SW480 (cell line): ENCODE measurements around the gene TEX44.
A peak's percentile ranks its signal among the peaks of the same experiment; 100 is the strongest.

Experiments used
- DNase-seq: peaks from one replicate; pipeline ENCODE4 v3.0.0-alpha.2; 2016; ENCODE audit warnings: low spot score

TEX44 gene

DNA sequence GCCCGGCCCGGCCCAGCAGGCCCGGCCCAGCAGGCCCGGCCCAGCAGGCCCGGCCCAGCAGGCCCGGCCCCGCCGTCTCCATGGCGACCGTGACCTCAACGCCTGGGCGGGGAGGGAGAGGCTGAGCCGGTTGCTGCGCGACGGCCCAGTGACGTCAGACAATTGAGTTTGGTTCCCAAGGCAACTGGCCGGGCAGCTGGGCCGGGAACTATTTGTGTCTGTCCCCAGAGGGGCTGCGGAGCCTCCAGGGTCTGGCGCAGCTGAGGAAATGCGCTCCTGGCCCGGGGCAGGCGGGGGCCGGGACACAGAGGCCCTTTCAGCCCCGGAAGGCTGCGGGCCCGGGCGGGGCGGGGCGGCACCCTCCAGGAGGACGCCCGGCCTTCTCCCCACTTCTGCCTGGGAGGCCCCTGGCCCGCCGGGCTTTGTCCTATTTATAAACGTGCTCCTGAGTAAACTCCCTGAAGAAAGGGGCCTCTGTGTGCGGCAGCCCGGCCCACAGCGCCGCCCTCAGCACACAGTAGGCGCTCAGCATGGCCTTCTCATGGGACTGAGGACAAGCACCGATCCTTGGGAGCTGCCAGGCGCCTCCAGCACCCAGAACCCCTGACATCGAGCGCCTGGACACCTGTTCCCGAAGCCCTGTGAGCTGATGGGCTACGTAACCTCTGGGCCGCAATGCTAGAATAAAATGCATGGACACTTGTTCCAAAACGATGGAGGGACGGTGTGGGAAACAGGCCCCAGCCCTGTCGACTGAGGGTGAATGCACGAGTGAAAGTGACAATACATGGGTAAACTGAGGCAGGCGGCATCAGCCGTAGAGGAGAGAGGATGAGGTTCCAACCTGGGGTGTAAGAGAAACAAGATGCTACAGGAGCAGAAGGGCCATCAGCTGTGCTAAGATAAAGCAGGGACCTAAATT, 12.3 kb downstream of the TEX44 start:
- DNase-seq, result peak; percentile 90

DNA sequence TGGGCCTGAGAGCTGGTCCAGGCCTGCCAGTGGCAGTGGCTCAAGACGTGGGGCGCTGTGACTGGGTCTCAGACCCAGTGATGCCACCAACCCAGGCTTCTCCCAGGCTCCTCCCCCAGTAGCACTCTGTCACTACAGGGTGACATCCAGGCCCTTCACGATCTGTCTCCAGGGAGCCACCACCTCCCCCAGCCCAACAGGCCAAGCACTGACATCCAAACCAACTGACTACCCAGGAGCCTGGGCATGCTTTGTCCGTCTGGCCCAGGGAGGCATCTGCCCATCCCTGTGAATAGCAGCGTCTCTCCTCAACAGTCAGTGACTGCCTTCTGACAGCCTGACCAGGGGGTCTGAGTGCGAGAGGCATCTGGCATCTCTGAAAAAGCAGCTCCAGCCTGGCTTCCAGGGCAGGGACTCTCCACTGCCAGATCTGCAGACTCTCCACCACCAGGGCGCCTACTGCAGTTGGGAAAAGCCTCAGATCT, 13.0 kb downstream of the TEX44 start:
- DNase-seq, result no peak

DNA sequence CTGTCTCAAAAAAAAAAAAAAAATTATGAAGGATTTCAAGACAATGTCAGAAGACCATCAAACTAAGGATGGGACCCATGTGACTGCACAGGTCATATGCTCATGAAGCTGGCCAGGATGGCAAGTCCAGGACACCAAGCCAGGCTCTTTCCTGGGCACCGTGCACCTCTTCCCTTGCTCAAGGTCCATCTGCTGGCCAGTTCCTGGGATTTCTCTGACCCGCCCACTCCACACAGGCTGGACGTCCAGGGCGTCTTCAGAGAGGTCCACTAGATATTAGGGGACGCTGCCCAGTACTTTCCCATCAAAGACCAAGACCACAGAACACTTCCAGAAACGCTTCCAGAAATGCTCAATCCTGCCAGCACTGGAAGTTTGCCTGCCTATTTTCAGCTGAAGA, 14.3 kb downstream of the TEX44 start:
- no peak for DNase-seq

DNA sequence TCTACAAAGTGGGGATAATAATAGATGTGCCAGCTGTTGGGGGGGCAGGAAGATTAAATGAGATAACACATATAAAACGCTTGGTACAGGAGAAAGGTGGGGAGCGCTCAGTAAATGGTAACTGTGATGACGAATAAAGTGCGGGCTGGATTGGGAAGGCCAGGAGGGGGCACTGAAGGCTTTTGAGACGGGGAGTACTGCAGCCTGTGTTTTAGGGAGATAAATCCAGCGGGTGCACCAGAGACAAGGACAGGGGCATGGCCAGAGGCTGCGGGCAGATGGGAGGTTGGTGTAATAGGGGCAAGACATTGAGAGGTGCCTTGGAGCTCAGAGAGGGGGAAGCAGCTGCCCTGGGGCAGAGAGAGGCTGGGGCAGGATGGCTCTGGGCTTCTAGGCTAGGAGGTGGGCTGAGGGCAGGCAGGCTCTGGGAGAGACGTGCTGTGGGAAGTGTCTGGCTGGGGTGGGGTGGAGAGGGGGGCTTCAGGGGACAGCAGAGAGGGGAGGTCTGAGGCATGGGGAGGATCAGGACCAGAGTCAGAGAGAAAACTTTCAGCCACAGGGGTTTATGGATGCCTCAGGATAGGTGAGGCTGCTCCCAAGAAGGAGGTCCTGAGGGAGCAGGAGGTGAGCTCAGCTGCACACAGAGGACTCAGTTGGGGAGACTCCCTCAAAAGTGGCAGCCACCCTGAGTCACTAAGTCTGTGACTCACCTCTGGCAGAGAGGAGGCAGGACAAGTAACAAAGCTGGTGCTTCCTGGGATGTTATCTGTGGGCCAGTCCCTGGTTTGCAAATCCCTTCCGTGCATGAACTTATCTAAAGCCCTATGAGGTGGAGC, 18.8 kb downstream of the TEX44 start:
- peak; percentile 85 for DNase-seq

DNA sequence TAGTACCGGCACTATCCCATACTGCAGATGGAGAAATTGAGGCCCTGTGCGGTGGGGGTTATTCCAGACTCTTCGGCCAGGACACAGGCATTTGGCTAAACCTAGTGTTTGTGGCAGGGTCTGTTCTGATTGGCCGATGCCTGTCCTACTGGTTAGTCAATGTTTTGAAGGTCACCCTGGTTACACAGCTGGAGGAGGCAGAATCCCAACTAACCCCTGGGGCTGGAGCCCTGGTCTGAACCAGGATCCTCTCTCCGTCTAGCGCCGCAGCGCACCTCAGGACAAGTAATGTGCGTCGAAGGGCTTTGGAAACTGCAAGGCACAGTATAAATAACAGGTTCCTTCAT, 19.4 kb downstream of the TEX44 start:
- DNase-seq, result no peak

DNA sequence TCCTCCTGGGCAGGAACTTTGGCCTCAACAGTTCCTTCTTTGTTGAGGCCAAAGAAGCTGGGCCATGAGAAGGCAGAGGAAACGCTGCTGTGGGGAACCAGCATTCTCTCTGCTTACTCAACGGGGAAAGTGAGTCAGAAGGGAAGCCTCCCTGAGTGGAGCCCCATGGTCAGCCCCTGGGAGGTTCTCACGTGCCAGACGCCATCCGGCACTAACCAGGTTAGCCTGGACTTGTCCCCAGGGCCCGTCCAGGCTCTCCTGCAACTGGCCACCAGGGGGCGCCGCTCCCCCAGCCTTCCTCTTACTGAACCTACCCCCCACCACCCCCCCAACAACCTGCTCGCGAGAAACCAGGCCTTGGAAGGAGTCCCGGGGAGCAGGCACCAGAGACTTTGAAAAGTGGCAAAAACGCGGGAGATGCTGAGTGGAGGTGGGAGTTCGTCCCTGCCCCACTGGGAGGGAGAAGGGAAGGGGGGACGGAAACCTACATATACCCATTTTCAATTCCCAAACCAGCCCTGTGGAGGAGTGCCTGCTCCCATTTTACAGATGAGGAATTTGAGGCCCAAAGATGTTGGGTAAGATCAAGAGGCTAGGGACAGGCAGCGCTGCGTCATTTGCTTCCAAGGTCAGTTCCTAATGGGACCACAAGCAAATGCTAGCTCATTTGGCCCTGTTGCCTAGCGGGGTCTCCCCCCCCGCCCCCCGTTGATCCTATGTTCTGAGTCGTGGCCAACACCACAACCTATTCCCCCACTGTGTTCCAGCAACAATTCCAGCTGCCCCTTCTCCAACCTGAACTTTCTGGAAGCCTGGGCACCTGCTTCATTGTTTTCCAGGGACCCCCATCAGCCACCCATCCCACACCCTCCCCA, 20.0 kb downstream of the TEX44 start:
- peak; percentile 84 for DNase-seq

DNA sequence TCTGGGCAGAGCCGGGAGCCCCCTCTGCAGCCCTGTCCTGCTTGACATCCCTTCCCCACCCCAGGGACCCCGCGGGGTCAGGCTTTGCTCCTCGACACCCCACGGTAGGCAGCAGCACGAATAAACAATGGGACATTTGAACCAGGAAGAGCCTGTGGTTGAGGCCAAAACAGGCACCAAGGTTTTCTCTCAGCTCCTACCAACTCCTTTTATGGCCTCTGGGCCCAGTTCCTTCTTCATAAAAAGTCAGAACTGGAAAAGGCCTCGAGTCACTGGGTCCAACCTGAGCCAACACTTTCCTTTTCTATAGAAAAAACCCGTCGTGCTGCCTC, 20.6 kb downstream of the TEX44 start:
- DNase-seq, result no peak

DNA sequence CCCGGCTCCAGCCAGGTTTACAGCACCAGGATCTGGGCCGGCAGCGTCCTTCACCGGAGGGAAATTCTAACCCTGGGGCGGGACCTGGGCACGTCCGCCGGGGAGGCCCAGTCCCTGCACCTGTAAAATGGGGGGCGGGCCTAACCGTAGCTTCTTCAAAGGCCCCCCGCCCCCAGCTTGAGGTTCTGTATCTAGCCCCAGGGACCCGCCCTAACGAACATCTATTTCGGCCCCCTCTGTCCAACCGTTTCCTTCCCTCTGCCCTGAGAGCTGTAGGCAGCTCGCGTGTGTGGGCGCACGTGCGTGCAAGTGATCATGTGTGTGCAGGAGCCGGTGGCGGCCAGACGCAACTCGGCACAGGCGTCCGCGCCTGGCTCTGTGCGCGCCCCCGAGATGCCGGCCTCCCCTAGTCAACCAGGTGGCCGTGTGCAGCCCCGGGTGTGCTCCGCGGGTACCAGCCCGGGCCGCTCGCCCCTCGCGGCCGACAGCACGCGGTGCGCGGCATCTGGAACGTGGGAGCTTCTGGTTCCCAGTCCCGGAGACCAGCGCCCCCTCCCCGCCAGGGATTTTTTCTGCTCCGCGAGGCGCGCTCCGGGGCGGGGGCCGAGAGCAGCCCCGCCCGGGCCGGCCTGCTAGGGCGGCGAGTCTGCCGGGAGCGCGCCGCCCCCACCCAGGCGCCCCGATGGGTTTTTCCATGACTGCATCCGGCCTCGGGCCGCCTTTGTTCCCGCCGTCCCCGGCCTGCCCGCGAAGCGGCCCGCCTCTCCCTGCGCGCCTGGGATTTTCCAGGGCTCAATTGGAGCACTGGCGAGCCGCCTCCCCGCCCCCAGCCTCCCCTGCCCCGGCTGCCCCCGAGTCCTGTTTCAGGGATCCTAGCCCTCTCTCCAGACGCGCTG, 21.2 kb downstream of the TEX44 start:
- DNase-seq, result peak; percentile 98

DNA sequence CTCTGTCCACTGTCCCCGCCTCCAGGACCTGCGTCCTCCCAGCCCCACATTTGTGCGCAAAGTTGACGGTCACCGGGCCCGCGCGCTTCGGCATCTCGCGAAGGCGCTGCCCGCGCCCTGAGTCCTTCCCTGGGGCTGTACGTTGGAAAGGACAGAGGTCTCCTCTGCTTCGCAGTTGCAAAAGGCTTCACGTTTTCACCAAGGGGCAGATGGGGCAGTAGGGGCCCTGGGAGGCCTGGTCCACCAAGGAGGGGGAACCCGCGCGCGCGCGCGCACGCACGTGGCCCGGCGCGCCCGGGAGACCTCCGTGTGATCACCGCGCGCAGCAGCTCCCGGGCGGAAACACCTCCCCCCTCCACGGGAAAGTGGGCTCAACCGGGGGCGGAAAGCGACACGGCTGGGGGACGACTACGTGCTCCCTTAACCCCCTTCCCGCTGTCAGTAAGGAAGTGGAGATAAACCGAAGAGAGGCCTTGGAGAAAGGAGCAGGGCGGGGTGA, 21.9 kb downstream of the TEX44 start:
- DNase-seq, result no peak

DNA sequence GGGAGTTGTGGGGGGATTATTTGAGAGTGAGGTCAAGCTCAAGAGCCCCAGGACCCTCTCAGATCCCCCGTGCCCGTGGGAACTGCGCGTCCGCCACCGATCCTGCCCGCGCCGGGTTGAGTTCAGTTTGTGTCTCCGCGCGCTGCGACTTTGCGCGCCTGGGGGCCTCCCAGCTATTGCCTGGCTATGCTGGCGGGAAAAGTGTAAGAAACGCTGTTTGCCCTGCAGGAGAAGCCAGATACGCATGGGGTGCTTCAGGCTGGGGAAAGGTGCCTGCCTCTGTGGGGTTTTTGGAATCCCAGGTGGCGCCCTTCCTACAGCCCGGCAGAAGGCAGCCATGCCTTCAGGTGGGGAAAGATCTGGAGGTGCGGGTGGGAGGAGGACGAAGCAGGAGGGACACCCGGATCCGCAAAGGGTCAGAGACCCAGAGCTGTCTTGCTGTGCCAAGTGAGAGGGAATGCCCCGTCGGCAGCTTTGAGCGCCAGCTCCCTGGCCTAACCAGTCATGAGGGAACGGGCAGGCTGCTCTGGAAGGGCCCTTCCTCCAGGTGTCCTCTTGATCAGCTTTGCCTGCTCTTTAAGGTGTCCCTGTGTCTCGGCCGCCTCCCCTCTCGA, 22.5 kb downstream of the TEX44 start:
- no peak for DNase-seq

DNA sequence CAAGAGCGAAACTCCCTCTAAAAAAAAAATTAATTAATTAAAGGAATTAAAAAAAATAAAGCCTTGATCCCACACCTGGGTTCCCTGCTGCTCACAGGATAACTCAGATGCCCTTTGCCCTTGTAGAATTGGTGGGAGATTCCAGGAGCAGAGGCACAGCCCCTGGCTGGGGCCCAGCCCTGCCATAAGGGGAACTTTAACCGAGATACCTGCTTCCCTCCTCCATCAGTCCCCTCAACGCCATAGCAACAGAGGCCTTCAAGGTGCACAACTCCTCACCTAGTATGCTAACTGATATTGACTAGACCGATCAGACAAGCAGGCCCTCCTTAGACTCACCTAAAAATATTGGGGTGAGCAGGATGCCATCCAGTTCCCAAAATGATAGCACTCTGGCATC, 23.6 kb downstream of the TEX44 start:
- DNase-seq, result no peak

DNA sequence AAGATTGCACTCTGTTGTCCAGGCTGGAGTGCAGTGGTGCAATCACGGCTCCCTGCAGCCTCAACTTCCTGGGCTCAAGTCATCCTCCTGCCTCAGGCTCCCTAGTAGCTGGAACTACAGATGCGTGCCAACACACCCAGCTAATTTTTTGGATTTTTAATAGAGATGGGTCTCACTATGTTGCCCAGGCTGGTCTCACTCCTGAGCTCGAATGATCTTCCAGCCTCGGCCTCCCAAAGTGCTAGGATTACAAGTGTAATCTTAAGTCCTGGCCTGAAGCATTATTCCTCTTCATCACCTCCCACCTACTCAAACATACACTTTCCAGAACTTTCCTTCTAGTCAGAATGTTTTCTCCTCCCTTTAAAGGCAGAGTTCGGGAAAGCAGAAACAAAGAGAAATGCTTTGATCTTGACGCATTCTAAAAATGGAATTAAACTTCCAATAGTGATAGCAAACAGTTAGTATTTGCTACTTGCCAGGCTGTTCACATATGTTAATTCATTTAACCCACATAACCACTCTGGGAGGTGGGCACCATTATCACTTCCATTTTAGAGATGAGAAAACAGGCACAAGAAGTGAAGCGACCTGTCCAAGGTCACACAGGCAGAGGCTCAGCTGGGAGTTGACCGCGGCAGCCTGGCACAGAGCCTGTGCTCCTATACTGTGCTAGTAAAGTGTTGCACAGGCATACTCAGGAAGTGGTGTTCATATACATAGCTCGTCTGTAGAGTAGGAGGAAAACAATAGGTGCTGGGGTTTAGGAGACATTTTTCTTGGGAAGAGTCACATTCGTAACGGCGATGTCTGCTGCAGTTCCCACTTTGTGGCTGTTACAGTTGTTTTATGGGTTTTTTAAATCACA, 24.6 kb downstream of the TEX44 start:
- DNase-seq, result peak; percentile 72

DNA sequence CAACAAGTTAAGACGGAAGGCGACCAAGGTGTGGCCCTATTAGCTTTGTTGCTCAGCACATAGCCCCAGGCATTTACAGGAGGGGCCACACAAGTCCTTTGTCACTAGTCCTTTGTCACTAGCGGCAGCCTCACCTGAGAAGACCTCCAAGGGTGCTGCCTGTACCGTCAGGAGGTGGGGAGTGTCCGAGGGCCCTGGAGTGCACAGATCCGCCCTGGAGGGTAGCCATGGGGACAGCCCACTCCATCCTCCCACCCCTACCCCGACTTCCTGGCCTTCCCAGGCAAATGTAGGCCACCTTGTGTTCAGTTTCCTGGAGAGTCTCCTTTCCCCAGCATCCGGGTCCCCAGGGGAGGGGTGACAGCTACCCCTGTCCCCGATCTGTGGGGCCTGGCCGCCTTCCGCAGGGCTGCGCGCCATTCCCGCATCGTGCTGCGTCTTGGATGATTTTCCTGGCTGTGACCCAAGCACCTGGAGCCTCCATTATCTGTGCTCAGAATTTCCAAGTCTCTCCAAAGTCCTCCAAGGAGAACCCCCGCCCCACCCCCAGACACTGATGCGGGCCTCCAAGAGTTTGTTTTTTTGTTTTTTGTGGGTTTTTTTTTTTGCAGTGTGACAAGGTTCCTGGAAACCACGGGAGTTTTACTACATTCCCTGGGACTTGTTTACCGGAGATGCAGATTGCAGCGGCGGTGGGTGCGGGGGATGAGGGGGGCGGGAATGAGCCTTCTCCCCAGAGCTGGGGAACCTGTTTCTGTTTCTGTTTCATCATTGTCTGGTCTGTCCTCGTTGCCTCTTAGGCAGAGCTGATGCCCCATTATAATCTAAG, 28.6 kb downstream of the TEX44 start:
- peak; percentile 71 for DNase-seq

DNA sequence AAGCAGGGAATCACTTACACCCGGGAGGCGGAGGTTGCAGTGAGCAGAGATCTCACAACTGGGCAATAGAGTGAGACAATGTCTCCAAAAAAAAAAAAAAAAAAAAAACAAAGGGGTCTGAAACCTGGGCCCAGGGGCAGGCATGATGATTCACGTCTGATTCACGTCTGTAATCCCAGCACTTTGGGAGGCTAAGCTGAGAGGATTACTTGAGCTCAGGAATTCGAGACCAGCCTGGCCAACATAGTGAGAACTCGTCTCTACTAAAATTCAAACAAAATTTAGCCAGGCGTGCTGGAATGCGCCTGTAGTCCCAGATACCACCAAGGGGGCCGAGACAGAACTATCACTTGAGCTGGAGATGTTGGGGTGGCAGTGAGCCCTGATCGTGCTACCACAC, 30.3 kb downstream of the TEX44 start:
- DNase-seq, result no peak

DNA sequence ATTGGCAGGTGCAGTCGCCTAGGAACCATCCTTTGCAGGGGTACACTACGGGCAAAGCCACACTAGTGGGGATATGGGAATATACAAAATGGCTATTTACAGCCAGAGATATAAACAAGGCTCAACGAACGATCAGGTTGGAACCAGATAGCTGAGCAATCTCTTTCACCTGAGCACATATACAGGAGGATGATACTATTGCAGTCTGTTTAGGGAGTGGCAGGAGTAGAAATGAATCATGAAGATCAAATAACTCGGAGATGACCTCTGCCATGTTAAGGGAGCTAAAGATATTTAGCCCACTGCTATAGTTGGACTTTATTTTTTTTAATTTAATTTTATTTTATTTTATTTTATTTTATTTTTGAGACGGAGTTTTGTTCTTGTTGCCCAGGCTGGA, 33.8 kb downstream of the TEX44 start:
- DNase-seq, result no peak

DNA sequence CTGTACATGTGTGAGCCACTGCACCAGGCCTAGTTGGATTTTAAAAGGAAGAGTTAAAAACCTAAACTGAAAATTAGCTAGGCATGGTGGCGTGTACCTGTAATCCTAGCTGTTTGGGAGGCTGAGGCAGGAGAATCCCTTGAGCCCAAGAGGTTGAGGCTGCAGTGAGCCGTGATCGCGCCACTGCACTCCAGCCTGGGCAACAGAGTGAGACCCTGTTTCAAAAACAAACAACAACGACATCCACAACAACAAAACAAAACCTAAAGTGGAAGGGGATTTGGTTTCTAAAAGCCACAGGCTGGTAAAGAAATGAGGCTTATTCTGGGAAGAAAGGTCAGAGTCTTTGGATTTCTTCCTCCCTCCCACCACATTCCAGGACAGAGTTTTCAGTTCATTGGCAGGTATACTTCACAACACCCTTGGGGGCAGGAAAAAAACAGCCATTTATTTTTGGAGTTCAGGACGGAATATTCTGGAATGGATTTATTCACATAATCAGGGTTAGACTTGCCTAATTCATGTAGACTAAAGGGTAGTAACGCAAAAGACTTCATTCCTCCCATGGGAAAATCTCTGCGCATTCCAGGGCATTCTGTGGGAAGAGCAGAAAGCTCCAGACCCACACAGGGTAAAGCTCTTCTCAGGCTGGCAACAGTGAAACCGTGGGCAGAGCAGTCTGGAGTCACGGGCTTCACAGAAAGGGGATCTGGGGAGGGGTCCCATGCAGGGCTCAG, 34.9 kb downstream of the TEX44 start:
- DNase-seq, result no peak

DNA sequence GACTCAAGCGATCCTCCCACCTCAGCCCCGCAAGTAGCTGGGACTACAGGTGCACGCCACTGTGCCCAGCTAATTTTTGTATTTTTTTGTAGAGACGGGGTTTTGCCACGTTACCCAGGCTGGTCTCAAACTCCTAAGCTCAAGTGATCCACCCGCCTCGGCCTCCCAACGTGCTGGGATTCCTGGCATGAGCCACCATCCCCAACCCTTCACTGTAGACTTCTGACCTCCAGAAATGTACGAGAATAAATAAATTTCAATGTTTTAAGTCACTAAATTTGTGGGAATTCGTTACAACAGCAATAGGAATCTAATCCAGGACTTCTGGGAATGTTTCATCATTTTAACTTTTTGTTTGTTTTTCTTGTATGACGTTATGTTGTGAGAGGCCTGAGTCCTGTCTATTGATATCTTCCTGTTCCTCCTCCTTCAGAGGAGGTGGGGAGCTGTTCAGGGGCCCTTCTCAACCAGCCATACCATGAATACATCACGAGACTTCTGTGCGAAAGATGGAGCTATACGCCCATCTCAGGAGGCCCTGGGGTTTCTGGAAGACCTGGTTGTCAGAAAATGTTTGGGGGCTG, 40.0 kb downstream of the TEX44 start:
- DNase-seq, result no peak
